SU-DHL-6 (cell line): ENCODE measurements around the gene SCN8A.

Source experiments
- CTCF ChIP-seq: fragments of 200-600 bp; sonication (generic); IDR thresholded peaks from one replicate; pipeline ENCODE4 v1.5.1; 2017; ENCODE audit warnings: antibody characterized with exemption, mild to moderate bottlenecking, low read length, moderate library complexity; ENCODE audit not compliant: insufficient read depth, poor library complexity, severe bottlenecking
- EZH2phosphoT487 ChIP-seq: fragments of 200-600 bp; sonication (generic), shearing (Covaris generic); conservative IDR thresholded peaks from 2 replicates; pipeline ENCODE4 v1.6.1; 2018; ENCODE audit warnings: mild to moderate bottlenecking, antibody characterized with exemption, low read length, moderate library complexity, mixed read lengths

DNA sequence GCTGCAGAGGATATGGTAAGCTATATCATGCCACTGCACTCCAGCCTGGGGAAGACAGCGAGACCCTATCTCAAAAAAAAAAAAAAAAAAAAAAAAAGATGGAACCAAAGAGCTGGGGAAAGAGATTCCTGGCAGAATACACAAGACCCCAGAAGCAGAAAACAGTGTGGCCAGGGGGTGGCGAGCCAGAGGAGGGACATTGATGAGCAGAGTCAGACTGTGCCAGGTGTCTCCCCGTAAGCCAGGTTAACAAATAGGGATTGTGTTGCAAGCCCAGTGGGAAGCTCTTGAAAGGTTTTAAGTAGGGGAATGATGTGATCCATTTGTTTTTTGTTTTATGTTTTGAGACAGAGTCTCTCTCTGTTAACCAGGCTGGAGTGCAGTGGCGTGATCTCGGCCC lies 201.4 kb downstream of the SCN8A start:
- TF ChIP-seq CTCF (no peak), EZH2phosphoT487 (no peak)
